Heart left ventricle (tissue), 16 donors: ENCODE data around the gene NPAS2. TPM values are rescaled to one million over a fixed set of nuclear protein-coding genes. Genes with fewer than 3 reads are reported as not detected.

Source experiments
- ATAC-seq, 4 donors: fragments of 200-7000 bp; cut with Tn5 transposase; one replicate each; pipeline ENCODE4 v1.9.1; 2020 to 2022; ENCODE audit warnings: moderate library complexity in 4 of 4, mild to moderate bottlenecking in 3 of 4, moderate number of reproducible peaks in 1 of 4
- DNase-seq, 5 donors: peaks; one replicate each; pipeline ENCODE4 v3.0.0-alpha.2; 2020
- H3K27ac ChIP-seq, 12 donors: fragments of 200-600 bp; sonication (generic) in 4 of 12; one replicate each; pipeline versions ENCODE4 v1.5.0 to v1.8.0; 2016 to 2022; ENCODE audit warnings: mild to moderate bottlenecking in 2 of 12
- H3K27me3 ChIP-seq, 9 donors: fragments of 200-600 bp; sonication (generic) in 2 of 9; one replicate each; pipeline versions ENCODE4 v1.5.1 to v1.8.0; 2016 to 2022; ENCODE audit warnings: mild to moderate bottlenecking in 3 of 9
- H3K36me3 ChIP-seq, 9 donors: fragments of 200-600 bp; sonication (generic) in 2 of 9; one replicate each; pipeline versions ENCODE4 v1.5.0 to v1.8.0; 2018 to 2022; ENCODE audit warnings: mild to moderate bottlenecking in 2 of 9
- H3K4me1 ChIP-seq, 12 donors: fragments of 200-600 bp; sonication (generic) in 4 of 12; one replicate each; pipeline versions ENCODE4 v1.5.0 to v1.8.0; 2016 to 2022; ENCODE audit warnings: mild to moderate bottlenecking in 3 of 12
- H3K4me3 ChIP-seq, 12 donors: fragments of 200-600 bp; sonication (generic) in 4 of 12; one replicate each; pipeline versions ENCODE4 v1.5.0 to v1.8.0; 2017 to 2022; ENCODE audit warnings: mild to moderate bottlenecking in 9 of 12, moderate library complexity in 4 of 12
- H3K9me3 ChIP-seq, 12 donors: fragments of 200-600 bp; sonication (generic) in 4 of 12; one replicate each; pipeline versions ENCODE4 v1.5.0 to v1.8.0; 2016 to 2022; ENCODE audit warnings: mild to moderate bottlenecking in 1 of 12
- CTCF ChIP-seq, 12 donors: fragments of 200-600 bp; sonication (generic) in 4 of 12; IDR thresholded peaks; one replicate each; pipeline versions ENCODE4 v1.5.0 to v1.8.0; 2018 to 2022; ENCODE audit warnings: antibody characterized with exemption in 12 of 12, mild to moderate bottlenecking in 5 of 12
- POLR2A ChIP-seq, 2 donors: fragments of 450-650 bp; IDR thresholded peaks; one replicate each; pipeline ENCODE4 v1.6.1; 2017; ENCODE audit warnings: antibody characterized with exemption in 2 of 2, mild to moderate bottlenecking in 2 of 2, moderate library complexity in 2 of 2
- WGBS, 4 donors: extraction: QIAGEN DNeasy Blood & Tissue Kit in 2 of 4; methylation state at CpG; one replicate each; pipeline versions ENCODE4 v1.1.5 to v1.1.7; 2013 to 2018; 5-methylcytosine and 5-hydroxymethylcytosine counted together
- intact Hi-C, 10 donors: fragments of 100-400 bp; cut with DNase I; formaldehyde crosslinking; loops; one replicate each; pipeline versions ENCODE4 v1.11.1 to v1.14.2; 2022
- polyA plus RNA-seq, 2 donors: library from polyadenylated mRNA; stranded (reverse); fragments of 200-250 nt; gene quantifications; one replicate each; pipeline ENCODE4 v1.2.3, GENCODE V29; 2013
- total RNA-seq, 9 donors: library from RNA; depleted of rRNA in 2 of 9; stranded (reverse); fragments of >200 nt in 2 of 9; fragmentation: NEBNext Ultra II Directional in 3 of 9; extraction: Animal tissue kit (Norgen Biotek cat#: 25700) in 3 of 9; gene quantifications; one replicate each; pipeline versions ENCODE4 v1.1.0 to v1.2.4, GENCODE V29; 2016 to 2023
- donor health status: ischemic (EF 13 %, LVEDD 7.1; RV severe dilation, severe dysfunction).
- donor health status: healthy with polysubstance abuse.
- donor health status: DM: no; HTN: yes; CAD: no.
- donor health status: DM: no; HTN: no; CAD: no.
- donor health status: ischemic (EF 25% LVEDD 6.9; RV normal size, moderate dysfunction).
- donor health status: ischemic (EF 25% LVEDD 5.7; RV mildly dilated, moderate dysfunction).
- donor health status: healthy.
- donor health status: DM: yes; HTN: yes; CAD: no.
- donor health status: ischemic (EF 35%, LVEDD 5.7; RV mildly dilated, moderate dysfunction).
- donor health status: nonischemic (EF 11% LVEDD 7.7; RV severe dilation, severe dysfunction).
- donor health status: DM: yes; HTN: yes; CAD: no.
- donor health status: PGD.
- donor health status: ischemic (EF 29% LVEDD 5.4; RV normal size, mild dysfunction).
- donor health status: nonischemic (EF 23%, LVEDD 6.1; RV moderate dilation, normal function).

Gene NPAS2
- total and polyA plus RNA-seq, 11 donors, result 28.2 to 144 (median 43.3) TPM

- TF ChIP-seq POLR2A (IDR thresholded peaks at IDR 0.05) (no peak), CTCF (IDR thresholded peaks at IDR 0.05) (no peak)
- Histone ChIP-seq H3K9me3 (no peaks in the 10 kb centered on the region), H3K4me1 (peaks cover 0 to 12% (median 0%) of the 10 kb centered on the region in 12 donors), H3K36me3 (no peaks in the 10 kb centered on the region), H3K27me3 (no peaks in the 10 kb centered on the region), H3K4me3 (no peak overlapping the region), H3K27ac (no peak overlapping the region)
- intact Hi-C loops, result no loop called here
- ATAC-seq (no peak), DNase-seq (no peak)
- 78 to 98% (median 96%) methylated on average over 3 of the region's 3 CpGs for WGBS, 4 donors
These were observed 30.6 kb upstream of the NPAS2 start for GRCh38 chr2:100789361-100789760.

- no peak overlapping the region for H3K27ac ChIP-seq
- DNase-seq, result no peak
- ATAC-seq, result no peak
- TF ChIP-seq POLR2A (IDR thresholded peaks at IDR 0.05) (no peak), CTCF (IDR thresholded peaks at IDR 0.05) (no peak)
- H3K36me3 ChIP-seq, result no peaks in the 10 kb centered on the region
- 71 to 83% (median 74%) methylated on average over 10 of the region's 10 CpGs for WGBS, 4 donors
- H3K4me3 ChIP-seq, result no peak overlapping the region
- H3K27me3 ChIP-seq, result no peaks in the 10 kb centered on the region
- H3K9me3 ChIP-seq, result no peaks in the 10 kb centered on the region
- peaks cover 0 to 11% (median 0%) of the 10 kb centered on the region in 12 donors for H3K4me1 ChIP-seq
- intact Hi-C loops, result no loop called here
These were observed 28.5 kb upstream of the NPAS2 start for GRCh38 chr2:100791294-100791935.

- 81 to 91% (median 84%) methylated on average over 6 to 7 of the region's 7 CpGs for WGBS, 4 donors
- TF ChIP-seq POLR2A (IDR thresholded peaks at IDR 0.05) (no peak), CTCF (IDR thresholded peaks at IDR 0.05) (no peak)
- intact Hi-C loops, result no loop called here
These were observed 28.0 kb upstream of the NPAS2 start for GRCh38 chr2:100791936-100792308.

GRCh38 chr2:100793220-100793619, 26.7 kb upstream of the NPAS2 start:
- ATAC-seq (peak in 1 of 4 donors; percentile 23), DNase-seq (no peak)
- 82 to 95% (median 88%) methylated on average over 8 of the region's 8 CpGs for WGBS, 4 donors
- intact Hi-C loops, result no loop called here
- TF ChIP-seq CTCF (IDR thresholded peaks at IDR 0.05), result no peak
- no peak for TF ChIP-seq POLR2A (IDR thresholded peaks at IDR 0.05)
- Histone ChIP-seq H3K4me1 (no peaks in the 10 kb centered on the region), H3K27ac (no peak overlapping the region), H3K27me3 (no peaks in the 10 kb centered on the region), H3K4me3 (no peak overlapping the region), H3K9me3 (no peaks in the 10 kb centered on the region), H3K36me3 (no peaks in the 10 kb centered on the region)

More at GRCh38 chr2:100791936-100792308, 28.0 kb upstream of the NPAS2 start:
- no peak for DNase-seq
- H3K9me3 ChIP-seq, result no peaks in the 10 kb centered on the region
- H3K4me3 ChIP-seq, result no peak overlapping the region
- no peaks in the 10 kb centered on the region for H3K27me3 ChIP-seq
- peaks cover 0 to 6% (median 0%) of the 10 kb centered on the region in 12 donors for H3K4me1 ChIP-seq
- no peak for ATAC-seq
- H3K36me3 ChIP-seq, result no peaks in the 10 kb centered on the region
- no peak overlapping the region for H3K27ac ChIP-seq
